Right lobe of liver (tissue), 4 donors: ENCODE measurements around the gene MGAT4A.

ENCODE experiments used
- CTCF ChIP-seq, 4 donors: fragments of 200-600 bp in 3 of 4; fragments of 450-650 bp in 1 of 4; IDR thresholded peaks; one replicate each; pipeline versions ENCODE4 v1.5.1 to v1.8.0; 2016 to 2022; ENCODE audit warnings: antibody characterized with exemption in 4 of 4, mild to moderate bottlenecking in 2 of 4
- POLR2A ChIP-seq: fragments of 450-650 bp; IDR thresholded peaks from one replicate; pipeline ENCODE4 v1.6.1; 2017; ENCODE audit warnings: antibody characterized with exemption, mild to moderate bottlenecking
- donor health status: DM: no; HTN: no; CAD: no.
- donor health status: DM: no; HTN: no; CAD: no.
- donor health status: DM: no; HTN: yes; CAD: no.

DNA sequence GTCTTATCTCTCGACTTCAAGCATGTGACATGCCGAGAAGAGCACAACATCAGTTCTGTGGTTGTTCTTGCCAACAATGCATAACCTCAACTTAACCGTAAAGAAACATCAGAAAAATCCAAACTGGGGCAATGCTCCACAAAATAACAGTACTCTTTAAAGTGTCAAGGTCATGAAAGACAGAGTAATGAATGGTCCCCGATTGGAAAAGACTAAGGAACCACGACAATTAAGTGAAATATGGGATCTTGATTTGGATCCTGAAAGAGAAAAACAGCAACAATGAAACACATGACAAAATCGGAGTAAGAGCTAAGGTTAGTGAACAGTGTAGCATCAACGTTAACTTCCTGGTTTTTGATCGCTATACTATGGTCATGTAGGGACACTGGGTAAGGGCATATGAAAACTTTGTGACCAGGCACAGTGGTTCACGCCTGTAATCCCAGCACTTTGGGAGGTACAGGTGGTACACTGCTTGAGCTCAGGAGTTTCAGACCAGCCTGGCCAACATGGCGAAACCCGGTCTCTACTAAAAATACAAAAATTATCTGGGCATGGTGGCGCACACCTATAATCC, 67.3 kb downstream of the MGAT4A start:
- TF ChIP-seq CTCF (IDR thresholded peaks at IDR 0.05) (no peak), POLR2A (no peak)
